Liver (tissue), 3 donors: ENCODE measurements around the gene SPATS1.

Source experiments
- EGR1 ChIP-seq, 2 donors: IDR thresholded peaks; 2 replicates each; pipeline ENCODE4 v1.6.1; 2016 to 2018; ENCODE audit warnings: antibody characterized with exemption in 2 of 2, low read depth in 2 of 2
- GABPA ChIP-seq, 2 donors: IDR thresholded peaks in 1 of 2; conservative IDR thresholded peaks in 1 of 2; 2 replicates each; pipeline ENCODE4 v1.6.1; 2016; ENCODE audit warnings: antibody characterized with exemption in 2 of 2, mild to moderate bottlenecking in 1 of 2, moderate library complexity in 1 of 2
- HNF4A ChIP-seq, 2 donors: conservative IDR thresholded peaks; 2 replicates each; pipeline ENCODE4 v1.6.1; 2016; ENCODE audit warnings: antibody characterized with exemption in 2 of 2, mild to moderate bottlenecking in 2 of 2
- JUND ChIP-seq, 2 donors: IDR thresholded peaks; 2 replicates each; pipeline ENCODE4 v1.6.1; 2016; ENCODE audit warnings: antibody characterized with exemption in 2 of 2
- RXRA ChIP-seq, 2 donors: IDR thresholded peaks; 2 replicates each; pipeline ENCODE4 v1.6.1; 2017 to 2018; ENCODE audit warnings: antibody characterized with exemption in 2 of 2, mild to moderate bottlenecking in 1 of 2
- TAF1 ChIP-seq: conservative IDR thresholded peaks from 2 replicates; pipeline ENCODE4 v1.6.1; 2016; ENCODE audit warnings: antibody characterized with exemption, mild to moderate bottlenecking
- TF ChIP-seq, protein P1 (sequence below): fragments of 150-350 bp; IDR thresholded peaks from 2 replicates; pipeline ENCODE4 v1.5.1; 2017; ENCODE audit warnings: improper control_type of control experiment, low read depth, low read length; ENCODE audit not compliant: missing input control
- TF ChIP-seq, protein P2 (sequence below): IDR thresholded peaks from 2 replicates; pipeline ENCODE4 v1.6.1; 2016; ENCODE audit warnings: antibody characterized with exemption
- donor health status: healthy.
- donor health status: healthy.

DNA sequence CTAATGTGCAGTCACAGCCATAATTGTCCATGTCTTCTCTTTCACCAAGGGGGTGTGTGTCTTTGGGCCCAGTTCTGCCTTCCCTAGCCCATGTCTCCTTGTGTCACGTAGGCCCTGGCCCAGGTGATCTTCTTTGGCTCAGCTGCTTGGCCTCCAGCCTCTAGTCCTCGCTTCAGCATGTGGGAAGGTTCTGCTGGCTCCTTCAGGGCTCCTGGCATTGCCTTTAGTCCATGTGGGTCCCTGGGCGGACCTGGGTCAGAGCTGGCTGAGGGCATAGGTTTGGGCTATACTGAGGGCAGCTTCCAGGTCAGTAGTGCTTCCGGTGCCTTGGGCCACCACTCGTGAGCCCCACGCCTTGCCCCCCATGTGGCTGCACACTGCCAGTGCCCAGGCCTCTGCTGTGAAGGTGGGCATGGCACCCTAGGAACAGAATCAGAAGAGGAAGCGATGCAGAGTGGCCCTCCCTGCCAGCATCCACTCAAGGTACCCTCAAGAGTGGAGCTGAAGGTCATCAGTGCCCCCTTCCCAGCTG, 42.1 kb upstream of the SPATS1 start:
- TF ChIP-seq, protein P1, sequence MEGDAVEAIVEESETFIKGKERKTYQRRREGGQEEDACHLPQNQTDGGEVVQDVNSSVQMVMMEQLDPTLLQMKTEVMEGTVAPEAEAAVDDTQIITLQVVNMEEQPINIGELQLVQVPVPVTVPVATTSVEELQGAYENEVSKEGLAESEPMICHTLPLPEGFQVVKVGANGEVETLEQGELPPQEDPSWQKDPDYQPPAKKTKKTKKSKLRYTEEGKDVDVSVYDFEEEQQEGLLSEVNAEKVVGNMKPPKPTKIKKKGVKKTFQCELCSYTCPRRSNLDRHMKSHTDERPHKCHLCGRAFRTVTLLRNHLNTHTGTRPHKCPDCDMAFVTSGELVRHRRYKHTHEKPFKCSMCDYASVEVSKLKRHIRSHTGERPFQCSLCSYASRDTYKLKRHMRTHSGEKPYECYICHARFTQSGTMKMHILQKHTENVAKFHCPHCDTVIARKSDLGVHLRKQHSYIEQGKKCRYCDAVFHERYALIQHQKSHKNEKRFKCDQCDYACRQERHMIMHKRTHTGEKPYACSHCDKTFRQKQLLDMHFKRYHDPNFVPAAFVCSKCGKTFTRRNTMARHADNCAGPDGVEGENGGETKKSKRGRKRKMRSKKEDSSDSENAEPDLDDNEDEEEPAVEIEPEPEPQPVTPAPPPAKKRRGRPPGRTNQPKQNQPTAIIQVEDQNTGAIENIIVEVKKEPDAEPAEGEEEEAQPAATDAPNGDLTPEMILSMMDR: no peak
- TF ChIP-seq RXRA (IDR thresholded peaks at IDR 0.05): no peak
- TF ChIP-seq, protein P2, sequence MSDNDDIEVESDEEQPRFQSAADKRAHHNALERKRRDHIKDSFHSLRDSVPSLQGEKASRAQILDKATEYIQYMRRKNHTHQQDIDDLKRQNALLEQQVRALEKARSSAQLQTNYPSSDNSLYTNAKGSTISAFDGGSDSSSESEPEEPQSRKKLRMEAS: no peak
- TF ChIP-seq EGR1 (IDR thresholded peaks at IDR 0.05; ENCODE audit: low read depth in 2 of 2): no peak
- TF ChIP-seq JUND (IDR thresholded peaks at IDR 0.05): no peak
- no peak for TF ChIP-seq GABPA (IDR thresholded peaks at IDR 0.05 in 1 of 2, conservative IDR thresholded peaks at IDR 0.05 in 1 of 2)
- TF ChIP-seq HNF4A (conservative IDR thresholded peaks at IDR 0.05): no peak
- no peak for TF ChIP-seq TAF1
